IPS-NIHi7 (cell line): Measurements from ENCODE around the gene APEX1.
"Not testable (repeated sequence)": the region's sequence is repeated elsewhere in the genome, so short reads cannot be mapped to it uniquely, and the experiment has no call there.

Source experiments
- DNase-seq: peaks from one replicate; pipeline ENCODE4 v3.0.0; 2012; ENCODE audit warnings: mixed read lengths; ENCODE audit errors: extremely low spot score

Gene APEX1

DNA sequence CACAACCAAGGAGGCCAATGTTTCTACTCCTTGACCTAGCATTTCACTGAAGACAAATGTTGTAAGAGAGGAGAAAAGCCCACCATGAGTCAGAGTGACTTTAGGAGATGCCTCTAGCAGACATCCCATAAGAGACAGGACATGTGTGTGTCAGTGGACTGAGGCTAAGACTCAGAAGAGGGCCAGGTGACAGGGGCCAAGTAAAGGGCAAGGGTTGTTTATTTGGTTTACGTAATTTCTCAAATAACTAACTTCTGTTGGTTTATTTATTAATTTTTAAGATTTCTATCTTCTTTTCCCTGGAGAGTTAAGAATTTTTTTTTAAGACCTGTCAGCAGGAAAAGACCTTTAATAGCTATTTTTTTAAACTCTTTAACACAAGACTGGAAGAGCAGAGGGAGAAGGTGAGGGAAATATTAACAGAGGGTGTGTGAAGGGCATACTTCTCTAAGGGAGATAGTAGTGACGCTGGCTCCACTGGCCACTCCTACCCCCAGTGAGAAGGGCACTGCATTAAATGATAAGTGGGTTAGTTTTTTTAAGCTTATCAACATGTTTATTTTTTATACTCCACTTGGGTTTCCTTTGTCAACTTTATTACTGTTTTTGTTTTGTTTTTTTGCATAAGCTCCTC lies 17.6 kb downstream of the APEX1 start:
- DNase-seq, result no peak

DNA sequence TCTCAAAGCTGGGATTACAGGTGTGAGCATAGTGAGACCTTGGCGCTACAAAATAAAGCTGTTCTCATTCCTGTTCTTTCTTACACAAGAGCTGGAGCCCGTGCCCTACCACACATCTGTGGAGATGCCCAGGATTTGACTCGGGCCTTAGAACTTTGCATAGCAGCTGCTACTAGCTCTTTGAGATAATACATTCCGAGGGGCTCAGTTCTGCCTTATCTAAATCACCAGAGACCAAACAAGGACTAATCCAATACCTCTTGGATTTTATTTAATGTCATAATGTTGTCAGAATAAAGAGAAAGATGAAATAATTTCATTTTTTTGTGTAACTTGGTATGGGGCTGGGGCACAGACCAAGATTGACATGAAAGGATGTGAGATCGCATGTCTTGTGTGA lies 21.8 kb downstream of the APEX1 start:
- no peak for DNase-seq

DNA sequence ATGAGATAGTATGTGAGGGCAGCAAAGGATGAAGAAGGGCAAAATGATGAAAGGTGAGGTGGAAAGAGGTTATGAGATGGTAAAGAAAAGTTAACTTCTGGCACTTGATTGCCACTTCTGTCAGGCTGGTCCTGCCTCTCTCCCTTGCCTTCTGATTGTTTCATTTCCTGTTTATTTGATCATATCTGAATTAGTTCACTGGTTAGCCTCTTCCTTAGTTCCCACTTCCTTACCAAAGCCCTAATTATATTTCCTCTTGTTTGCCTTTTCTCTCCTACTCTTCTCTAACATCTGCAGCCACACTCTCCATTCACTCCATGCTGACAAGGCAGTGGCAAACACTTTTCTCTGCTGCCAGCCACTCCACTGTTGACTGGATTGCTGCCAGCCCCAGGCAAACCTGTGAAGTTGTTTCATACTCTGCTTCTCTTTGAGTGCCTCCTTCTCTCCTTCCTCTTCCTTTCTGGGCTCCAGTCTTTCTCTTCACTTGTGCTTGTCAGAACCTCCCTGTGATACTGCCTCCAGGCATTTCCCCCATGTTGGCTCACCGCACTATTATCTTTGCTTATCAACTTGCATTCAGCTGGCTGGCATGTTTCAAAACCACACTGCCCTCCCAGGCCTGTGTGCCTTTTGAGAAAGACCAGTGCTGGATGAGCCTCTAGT lies 22.3 kb downstream of the APEX1 start:
- no peak for DNase-seq

DNA sequence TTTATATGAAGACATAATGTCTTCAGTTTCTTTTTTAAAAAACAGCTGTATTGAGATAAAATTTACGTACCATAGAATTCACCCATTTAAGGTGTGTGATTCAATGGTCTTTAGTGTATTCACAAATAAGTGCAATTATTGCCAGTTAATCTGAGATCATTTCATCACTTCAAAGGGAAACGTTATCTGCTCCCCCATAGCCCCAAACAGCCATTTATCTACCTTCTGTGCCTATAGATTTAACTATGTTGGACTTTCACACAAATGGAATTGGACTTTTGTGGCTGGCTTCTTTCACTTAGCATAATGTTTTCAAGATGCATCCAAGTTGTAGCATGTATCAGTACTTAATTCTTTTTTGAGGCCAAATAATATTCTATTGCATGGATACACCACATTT lies 23.9 kb downstream of the APEX1 start:
- no peak for DNase-seq

DNA sequence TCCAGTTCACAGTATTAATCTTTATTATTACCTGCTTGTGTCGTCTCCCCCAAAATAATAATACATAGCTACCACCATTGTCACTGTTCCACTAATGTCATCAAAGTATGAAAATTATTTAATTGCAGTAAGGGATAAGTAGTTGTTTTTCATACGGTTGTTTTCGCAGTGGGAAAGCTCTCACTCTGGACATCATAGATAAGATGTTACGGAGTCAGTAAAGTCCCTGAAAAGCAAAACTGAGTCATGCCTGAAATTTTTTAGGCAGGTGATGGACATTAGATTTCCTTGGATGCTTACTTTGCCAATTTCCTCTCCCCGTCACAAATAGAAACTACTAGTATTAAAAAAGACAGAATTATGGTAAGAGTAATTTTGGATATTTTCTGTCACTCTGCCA lies 27.4 kb downstream of the APEX1 start:
- no peak for DNase-seq

DNA sequence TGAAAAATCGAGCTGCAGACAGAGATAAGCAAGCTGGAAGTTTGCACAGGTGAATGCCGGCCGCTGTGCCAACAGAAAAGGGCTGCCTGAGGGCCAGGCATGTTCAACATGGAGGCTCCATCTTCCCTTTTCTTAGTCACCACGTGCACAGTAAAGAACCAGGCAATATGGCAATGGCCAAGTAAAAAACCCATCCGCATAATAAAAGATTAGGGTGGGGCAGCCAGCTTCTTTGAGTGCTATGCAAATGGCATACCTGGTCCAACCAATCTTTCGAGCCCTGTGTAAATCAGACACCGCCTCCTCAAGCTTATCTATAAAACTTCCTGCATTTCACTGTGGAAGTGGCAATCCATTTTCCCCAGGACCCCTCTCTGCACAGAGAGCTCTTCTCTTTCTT lies 30.9 kb downstream of the APEX1 start:
- DNase-seq, result no peak

DNA sequence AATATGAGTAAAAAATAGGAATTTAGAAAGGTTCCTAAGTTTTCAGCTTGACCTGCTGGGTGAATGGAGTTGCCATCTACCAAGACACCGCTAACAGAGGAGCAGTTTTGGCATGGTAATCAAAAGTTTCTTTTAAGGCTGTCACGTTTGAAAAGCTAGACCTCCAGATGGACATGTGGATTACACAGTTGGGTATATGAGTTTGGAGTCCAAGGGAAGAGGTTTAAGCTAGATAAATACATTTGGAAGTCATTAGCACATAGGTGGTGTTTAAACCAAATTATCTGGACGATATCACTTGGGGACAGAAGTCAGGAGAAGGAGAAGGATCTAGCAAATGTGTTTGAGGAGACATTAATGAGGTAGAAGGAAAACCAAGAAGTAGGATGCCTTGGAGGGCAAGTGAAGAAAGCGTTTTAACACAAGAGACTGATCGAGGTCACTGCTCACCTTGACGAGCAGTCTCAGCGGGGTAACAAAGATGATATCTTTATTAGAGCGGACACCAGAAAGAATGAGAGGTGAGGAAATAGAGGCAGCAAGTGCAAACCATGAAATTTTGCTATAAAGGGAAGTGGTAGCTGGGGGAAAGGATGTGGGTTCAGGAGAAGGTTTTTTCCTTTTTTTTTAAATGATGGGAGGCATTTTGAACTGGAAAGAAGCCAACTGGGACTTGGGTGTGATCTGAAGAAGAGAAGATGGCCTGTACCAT lies 31.8 kb downstream of the APEX1 start:
- no peak for DNase-seq

DNA sequence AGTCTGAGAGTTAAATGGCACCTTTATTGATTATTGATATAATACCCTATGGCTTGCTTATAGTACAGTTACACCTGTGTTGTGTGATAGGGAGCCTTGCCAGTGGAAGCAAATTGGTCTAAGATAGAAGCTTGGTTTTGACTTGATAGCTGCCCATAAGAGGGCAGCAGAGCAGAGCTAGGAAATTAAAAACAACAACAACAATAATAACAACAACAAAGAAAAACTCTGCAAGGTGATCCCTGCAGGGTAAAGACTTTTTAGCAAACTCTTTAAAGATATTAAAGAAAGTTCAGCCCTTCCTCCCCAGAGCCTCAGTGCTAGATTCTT lies 32.3 kb downstream of the APEX1 start:
- no peak for DNase-seq

DNA sequence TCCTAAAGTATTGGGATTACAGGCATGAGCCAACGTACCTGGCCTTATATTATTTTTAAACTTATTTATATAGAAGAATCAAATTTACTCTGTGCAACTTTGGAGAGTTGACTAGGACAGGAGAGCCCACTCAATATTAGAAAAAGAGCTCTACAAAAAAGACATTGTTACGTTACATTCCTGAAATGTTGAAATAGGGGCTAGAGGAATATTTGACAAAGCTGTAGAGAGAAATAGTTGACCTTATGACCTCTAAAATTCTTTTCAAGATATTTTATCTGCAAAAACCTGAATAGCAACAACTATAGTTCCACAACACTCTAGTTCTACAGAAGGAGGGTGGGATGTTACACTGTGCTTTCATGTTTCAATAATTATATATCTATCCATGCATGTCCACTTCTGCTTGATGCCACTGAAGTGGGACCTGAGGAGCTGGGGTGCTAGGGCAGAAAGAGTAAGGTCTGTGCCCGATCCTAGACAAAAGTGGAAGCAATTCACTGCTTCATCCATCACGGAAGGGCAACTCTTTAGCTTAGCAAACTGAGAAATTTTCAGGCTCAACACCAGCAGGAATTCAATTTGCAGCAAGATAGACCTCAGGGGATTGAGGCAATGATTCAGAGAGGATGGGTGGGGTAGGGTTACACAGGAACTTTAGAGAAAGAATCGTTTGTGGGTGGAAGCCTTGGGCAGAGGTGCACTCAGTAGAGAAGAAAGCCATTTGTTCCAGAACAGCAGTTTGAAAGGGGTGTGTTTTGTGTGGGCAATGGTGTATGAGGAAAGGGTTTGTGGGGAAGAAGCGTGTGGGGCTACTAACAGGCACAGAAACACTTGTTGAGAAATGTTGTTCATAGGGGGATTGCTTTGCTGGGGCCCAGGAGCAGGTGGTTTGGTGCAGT lies 34.3 kb downstream of the APEX1 start:
- DNase-seq, result no peak

DNA sequence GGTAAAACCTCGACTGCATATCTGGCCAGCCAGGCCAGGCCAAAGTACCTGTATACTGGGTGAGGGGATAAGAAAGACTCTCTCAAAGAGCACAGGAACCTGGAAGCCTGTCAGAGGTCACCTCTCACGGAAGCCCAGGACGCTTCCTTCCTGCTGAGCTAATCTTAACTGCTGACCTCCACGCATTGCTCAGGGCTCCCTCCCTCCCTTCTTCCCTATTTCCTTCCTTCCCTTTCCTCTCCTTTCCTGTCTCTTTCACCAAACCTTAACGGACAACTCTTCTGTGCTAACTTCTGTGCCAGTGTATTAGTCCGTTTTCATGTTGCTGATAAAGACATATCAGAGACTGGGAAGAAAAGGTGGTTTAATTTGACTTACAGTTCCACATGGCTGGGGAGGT lies 35.5 kb downstream of the APEX1 start:
- DNase-seq, result no peak

DNA sequence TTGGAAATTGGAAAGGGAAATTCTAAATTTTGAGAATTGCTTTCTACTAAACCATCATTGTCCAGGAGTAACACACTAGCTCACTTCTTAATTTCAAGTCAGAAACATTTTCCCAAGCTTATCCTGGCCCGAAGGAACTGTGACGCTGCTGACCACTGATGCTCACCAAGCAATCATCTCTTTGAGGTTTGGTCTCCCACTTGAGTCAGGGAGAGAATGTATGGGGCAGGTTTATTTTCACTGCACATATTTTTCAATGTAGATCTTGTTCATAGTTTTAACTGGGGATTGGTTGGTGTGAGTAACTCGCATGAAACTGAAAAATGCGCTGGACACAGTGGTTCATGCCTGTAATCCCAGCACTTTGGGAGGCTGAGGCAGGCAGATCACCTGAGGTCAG lies 37.5 kb downstream of the APEX1 start:
- no peak for DNase-seq

DNA sequence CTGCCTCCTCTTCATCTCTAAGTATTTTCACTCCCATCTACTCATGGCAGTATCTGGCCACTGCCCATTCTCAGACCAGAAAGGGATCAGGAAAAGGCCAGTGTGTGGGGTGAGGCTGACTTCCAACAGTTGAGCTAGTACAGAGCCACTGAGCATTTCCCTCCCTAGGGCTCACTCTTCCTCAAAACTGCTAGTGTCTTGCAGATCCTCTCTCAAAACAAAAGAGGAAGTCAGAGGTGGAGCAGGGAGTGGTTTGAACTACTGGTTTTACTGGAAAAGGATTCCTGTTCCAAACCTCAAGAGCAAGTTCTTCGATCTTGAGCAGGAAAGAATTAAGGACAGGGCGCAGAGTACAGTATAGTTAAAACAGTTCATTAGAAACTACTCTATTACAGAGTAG lies 38.6 kb downstream of the APEX1 start:
- no peak for DNase-seq

DNA sequence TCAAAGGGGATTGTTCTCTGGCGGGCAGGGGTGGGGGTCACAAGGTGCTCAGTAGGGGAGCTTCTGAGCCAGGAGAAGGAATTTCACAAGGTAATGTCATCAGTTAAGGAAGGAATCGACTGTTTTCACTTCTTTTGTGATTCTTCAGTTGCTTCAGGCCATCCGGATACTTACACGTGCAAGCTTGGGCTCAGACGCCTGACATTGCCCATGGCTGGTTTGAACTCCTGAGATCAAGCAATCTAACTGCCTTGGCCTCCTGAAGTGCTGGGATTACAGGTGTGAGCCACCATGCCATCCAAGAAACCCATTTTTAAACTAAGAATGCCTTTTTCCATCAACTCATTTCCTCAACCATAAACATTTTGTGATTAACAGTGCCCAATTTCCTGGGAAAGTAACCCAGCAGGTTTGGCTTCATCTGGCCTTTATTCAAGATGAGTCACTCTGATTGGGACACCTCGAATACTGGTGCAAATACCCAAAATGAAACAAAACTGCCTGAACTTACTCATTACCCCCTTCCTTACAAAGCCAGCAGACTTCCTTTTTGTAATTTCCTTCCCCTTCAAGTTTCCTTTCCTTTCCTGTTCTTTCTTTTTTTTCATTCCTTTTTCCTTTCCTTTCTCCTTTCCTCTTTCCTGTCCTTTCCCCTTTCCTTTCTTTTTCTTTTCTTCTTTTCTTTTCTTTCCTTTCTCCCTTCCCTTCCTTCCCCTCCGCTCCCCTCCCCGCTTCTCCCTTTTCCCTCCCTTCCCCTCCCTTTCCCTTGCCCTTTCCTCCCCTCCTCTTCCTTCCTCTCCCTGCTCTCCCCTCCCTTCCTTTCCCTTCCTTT lies 40.1 kb downstream of the APEX1 start:
- DNase-seq, result no peak

DNA sequence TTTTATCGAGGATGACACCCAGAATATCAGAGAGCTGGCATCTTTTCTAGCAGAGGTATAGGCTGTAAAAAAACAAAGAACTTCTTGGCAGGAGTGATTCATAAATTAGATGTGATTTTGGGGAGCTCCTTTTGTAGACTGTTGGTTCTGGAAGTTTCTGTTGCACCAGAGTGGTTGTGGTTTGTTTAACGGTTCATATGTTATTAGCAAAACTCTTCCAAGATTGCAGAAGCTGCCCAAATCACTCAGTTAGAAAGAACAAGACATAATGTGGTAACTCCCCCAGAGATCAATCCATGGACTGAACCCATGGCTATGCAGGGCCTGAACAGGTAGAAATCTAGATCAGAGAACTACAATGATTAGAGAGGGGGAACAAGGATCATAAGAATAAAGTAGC lies 43.6 kb downstream of the APEX1 start:
- DNase-seq, result no peak

DNA sequence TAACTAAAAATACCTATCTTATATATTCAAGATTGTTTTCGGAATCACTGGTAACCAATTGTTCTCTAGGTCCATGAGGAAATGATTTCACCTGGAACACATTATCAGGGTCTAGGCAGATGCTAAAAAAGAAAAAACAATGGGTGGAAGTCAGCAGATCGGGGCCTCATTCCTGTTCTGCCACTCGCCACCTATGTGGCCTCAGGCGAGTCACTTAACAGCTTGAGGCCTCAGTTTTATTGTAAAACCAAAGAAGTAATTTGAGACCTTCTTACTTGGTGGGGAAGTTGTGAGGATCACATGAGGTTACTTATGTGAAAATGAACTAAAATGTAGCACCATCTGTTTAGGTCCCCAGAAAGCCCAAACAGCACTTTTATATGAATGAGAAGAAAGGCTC lies 44.1 kb downstream of the APEX1 start:
- DNase-seq, result peak; percentile 60

DNA sequence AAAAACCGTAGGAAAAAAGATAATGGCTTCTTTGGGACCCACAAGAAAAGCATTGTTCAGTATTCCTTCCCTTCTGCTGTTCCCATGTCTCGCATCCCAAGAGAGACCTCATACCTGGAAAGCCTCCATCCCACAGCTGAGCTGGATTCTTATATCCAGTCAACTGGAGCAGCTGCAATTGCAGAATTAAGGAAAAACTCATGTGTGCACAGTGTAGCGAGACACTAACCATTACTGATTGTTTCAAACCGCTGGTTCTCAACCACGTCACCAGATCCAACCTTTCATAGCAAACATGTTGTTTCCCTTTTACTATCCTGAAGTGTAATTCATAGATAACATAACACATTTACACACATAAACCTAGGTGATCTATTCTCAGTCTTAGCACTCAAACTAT lies 44.9 kb downstream of the APEX1 start:
- no peak for DNase-seq

DNA sequence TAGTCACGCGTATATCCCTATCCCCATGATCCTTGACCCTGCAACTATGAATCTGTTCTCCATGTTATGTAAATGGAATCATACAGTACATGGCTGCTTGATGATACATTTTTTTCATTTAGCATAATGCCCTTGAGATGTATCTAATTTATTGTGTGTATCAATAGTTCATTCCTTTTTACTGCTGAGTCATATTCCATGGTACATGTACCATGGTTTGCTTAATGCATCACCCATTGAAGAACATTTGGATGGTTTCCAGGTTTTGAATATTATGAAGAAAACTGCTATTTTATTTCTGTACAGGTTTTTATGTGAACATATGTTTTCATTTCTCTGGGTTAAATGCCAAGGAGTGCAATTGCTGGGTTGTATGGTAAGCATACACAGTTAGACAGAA lies 46.3 kb downstream of the APEX1 start:
- no peak for DNase-seq

DNA sequence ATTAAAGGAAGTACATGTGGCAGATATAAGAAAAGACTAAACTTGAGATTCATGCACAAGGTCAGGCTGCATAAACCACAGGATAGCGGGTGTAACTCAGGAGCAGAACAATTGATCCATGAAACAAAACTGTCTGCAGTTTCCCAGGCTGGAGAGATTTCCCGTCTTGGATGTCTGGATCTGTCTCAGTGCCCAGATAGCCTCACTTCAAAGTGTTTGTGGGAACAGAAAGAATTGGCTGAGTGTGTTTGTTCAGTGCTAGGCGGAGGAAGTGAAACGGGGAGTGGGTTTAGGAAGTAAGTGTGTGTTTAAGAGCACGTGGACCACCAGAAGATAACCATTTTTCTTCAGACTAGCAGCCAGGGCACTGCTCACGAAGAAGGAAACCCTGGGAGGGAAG lies 48.9 kb downstream of the APEX1 start:
- DNase-seq, result no peak

DNA sequence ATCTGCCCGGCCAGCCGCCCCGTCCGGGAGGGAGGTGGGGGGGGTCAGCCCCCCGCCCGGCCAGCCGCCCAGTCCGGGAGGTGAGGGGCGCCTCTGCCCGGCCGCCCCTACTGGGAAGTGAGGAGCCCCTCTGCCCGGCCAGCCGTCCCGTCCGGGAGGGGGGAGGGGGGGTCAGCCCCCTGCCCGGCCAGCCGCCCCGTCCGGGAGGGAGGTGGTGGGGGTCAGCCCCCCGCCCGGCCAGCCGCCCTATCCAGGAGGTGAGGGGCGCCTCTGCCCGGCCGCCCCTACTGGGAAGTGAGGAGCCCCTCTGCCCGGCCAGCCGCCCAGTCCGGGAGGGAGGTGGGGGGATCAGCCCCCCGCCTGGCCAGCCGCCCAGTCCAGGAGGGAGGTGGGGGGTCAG lies 51.2 kb downstream of the APEX1 start:
- not testable (repeated sequence) for DNase-seq

DNA sequence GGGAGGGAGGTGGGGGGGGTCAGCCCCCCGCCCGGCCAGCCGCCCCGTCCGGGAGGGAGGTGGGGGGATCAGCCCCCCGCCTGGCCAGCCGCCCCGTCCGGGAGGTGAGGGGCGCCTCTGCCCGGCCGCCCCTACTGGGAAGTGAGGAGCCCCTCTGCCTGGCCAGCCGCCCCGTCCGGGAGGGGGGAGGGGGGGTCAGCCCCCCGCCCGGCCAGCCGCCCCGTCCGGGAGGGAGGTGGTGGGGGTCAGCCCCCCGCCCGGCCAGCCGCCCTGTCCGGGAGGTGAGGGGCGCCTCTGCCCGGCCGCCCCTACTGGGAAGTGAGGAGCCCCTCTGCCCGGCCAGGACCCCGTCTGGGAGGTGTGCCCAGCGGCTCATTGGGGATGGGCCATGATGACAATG lies 51.7 kb downstream of the APEX1 start:
- DNase-seq, result not testable (repeated sequence)
